KMS-11 (cell line): Measurements from ENCODE around the gene SLC2A13.

Source experiments
- H2AFZ ChIP-seq: fragments of 200-600 bp; sonication (generic); 2 replicates; pipeline ENCODE4 v1.6.1; 2016; ENCODE audit warnings: antibody characterized with exemption, mixed run types, low read depth
- H3K27ac ChIP-seq: fragments of 200-600 bp; sonication (generic); 2 replicates; pipeline ENCODE4 v1.6.1; 2016; ENCODE audit warnings: mild to moderate bottlenecking, mixed run types
- H3K27me3 ChIP-seq: fragments of 200-600 bp; sonication (generic); 2 replicates; pipeline ENCODE4 v1.6.1; 2017; ENCODE audit warnings: mild to moderate bottlenecking, low read depth, mixed run types, moderate library complexity; ENCODE audit not compliant: insufficient read depth
- H3K36me3 ChIP-seq: fragments of 200-600 bp; sonication (generic); 2 replicates; pipeline ENCODE4 v1.6.1; 2017; ENCODE audit warnings: mild to moderate bottlenecking, mixed run types; ENCODE audit not compliant: insufficient read depth
- H3K4me1 ChIP-seq: fragments of 200-600 bp; sonication (generic); 2 replicates; pipeline ENCODE4 v1.6.1; 2016; ENCODE audit warnings: mild to moderate bottlenecking, low read depth, mixed run types; ENCODE audit not compliant: poor library complexity, severe bottlenecking
- H3K4me2 ChIP-seq: fragments of 200-600 bp; sonication (generic); 2 replicates; pipeline ENCODE4 v1.7.0; 2016; ENCODE audit warnings: mild to moderate bottlenecking, mixed run types
- H3K4me3 ChIP-seq: fragments of 200-600 bp; sonication (generic); IDR thresholded peaks from 2 replicates; pipeline ENCODE4 v1.6.1; 2017; ENCODE audit warnings: low read depth, low read length, mixed read lengths; ENCODE audit not compliant: insufficient read depth
- H3K79me2 ChIP-seq: fragments of 200-600 bp; sonication (generic); 2 replicates; pipeline ENCODE4 v1.6.1; 2016; ENCODE audit warnings: low read depth, mixed run types; ENCODE audit not compliant: insufficient read depth
- H3K9ac ChIP-seq: fragments of 200-600 bp; sonication (generic); 2 replicates; pipeline ENCODE4 v1.6.1; 2016; ENCODE audit warnings: mild to moderate bottlenecking, mixed run types
- H4K20me1 ChIP-seq: fragments of 200-600 bp; sonication (generic); 2 replicates; pipeline ENCODE4 v1.6.1; 2016; ENCODE audit warnings: mild to moderate bottlenecking, mixed run types; ENCODE audit not compliant: insufficient read depth
- TF ChIP-seq, protein P1 (sequence below): fragments of 200-600 bp; sonication (generic); conservative IDR thresholded peaks from 2 replicates; pipeline ENCODE4 v1.6.1; 2017; ENCODE audit warnings: low read depth, mild to moderate bottlenecking, antibody characterized with exemption, low read length, moderate library complexity, mixed read lengths

Gene SLC2A13

GRCh38 chr12:39873065-39873464, 232.8 kb downstream of the SLC2A13 start:
- Histone ChIP-seq H3K4me1 (no peaks in the 10 kb centered on the region), H3K4me3 (no peak overlapping the region), H3K9ac (no peak overlapping the region), H4K20me1 (no peaks in the 10 kb centered on the region), H3K27ac (no peak overlapping the region), H2AFZ (no peak overlapping the region), H3K36me3 (no peaks in the 10 kb centered on the region), H3K27me3 (no peaks in the 10 kb centered on the region), H3K79me2 (no peaks in the 10 kb centered on the region), H3K4me2 (no peak overlapping the region)
- TF ChIP-seq, protein P1, sequence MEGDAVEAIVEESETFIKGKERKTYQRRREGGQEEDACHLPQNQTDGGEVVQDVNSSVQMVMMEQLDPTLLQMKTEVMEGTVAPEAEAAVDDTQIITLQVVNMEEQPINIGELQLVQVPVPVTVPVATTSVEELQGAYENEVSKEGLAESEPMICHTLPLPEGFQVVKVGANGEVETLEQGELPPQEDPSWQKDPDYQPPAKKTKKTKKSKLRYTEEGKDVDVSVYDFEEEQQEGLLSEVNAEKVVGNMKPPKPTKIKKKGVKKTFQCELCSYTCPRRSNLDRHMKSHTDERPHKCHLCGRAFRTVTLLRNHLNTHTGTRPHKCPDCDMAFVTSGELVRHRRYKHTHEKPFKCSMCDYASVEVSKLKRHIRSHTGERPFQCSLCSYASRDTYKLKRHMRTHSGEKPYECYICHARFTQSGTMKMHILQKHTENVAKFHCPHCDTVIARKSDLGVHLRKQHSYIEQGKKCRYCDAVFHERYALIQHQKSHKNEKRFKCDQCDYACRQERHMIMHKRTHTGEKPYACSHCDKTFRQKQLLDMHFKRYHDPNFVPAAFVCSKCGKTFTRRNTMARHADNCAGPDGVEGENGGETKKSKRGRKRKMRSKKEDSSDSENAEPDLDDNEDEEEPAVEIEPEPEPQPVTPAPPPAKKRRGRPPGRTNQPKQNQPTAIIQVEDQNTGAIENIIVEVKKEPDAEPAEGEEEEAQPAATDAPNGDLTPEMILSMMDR: no peak

DNA sequence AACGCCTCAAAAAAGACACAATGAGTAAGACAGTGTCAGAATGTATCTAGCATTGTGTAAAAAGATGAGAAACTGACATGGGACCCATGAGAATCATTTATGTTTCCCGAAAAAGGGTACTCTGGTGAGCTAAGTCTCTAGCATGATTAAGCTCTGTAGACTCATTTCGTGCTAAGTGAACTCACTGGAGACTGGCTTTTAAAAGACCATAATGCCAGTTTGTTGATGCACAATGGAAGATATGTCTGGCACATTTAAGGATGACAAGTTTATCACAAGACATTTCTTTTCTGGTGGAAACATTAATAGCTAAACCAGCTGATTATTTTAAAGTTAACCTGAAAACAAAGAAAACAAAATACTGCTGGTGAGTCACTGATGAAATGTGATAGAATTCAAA, 233.5 kb downstream of the SLC2A13 start:
- no peak overlapping the region for H2AFZ ChIP-seq
- TF ChIP-seq, protein P1: no peak
- no peaks in the 10 kb centered on the region for H3K4me1 ChIP-seq
- H3K36me3 ChIP-seq: no peaks in the 10 kb centered on the region
- no peak overlapping the region for H3K27ac ChIP-seq
- no peak overlapping the region for H3K9ac ChIP-seq
- H3K79me2 ChIP-seq: no peaks in the 10 kb centered on the region
- H3K27me3 ChIP-seq: no peaks in the 10 kb centered on the region
- no peaks in the 10 kb centered on the region for H4K20me1 ChIP-seq
- no peak overlapping the region for H3K4me2 ChIP-seq
- H3K4me3 ChIP-seq: no peak overlapping the region

DNA sequence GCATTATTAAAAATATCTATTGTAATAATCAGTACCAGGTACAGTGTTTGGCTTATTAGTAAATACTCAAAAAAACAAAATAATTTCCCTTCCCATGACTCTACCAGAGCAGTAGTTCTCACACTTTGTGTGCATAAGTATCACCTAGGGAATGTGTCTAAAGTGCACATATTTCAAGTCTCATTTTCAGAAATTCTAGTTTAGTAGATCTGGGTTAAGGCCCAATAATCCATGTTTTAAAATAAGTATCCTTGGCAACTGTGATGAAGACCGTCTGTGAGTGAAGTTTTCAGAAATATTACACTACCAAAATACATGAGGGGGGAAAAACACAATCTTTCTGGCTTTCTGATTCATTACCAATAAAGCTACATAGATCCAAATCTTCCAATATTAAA, 237.6 kb downstream of the SLC2A13 start:
- no peaks in the 10 kb centered on the region for H4K20me1 ChIP-seq
- TF ChIP-seq, protein P1: no peak
- H3K9ac ChIP-seq: no peak overlapping the region
- no peak overlapping the region for H3K4me3 ChIP-seq
- no peaks in the 10 kb centered on the region for H3K36me3 ChIP-seq
- no peak overlapping the region for H3K4me2 ChIP-seq
- no peak overlapping the region for H3K27ac ChIP-seq
- no peaks in the 10 kb centered on the region for H3K79me2 ChIP-seq
- H3K4me1 ChIP-seq: no peaks in the 10 kb centered on the region
- no peak overlapping the region for H2AFZ ChIP-seq
- H3K27me3 ChIP-seq: no peaks in the 10 kb centered on the region

GRCh38 chr12:39867631-39868327, 238.1 kb downstream of the SLC2A13 start:
- Histone ChIP-seq H3K79me2 (no peaks in the 10 kb centered on the region), H3K36me3 (no peaks in the 10 kb centered on the region), H3K4me1 (no peaks in the 10 kb centered on the region), H3K4me2 (no peak overlapping the region), H3K27me3 (no peaks in the 10 kb centered on the region), H3K9ac (no peak overlapping the region), H2AFZ (no peak overlapping the region), H4K20me1 (no peaks in the 10 kb centered on the region), H3K27ac (no peak overlapping the region), H3K4me3 (no peak overlapping the region)
- TF ChIP-seq, protein P1: no peak
